HepG2 (cell line): Measurements from ENCODE around the gene ETV2. TPM values are rescaled to one million over a fixed set of nuclear protein-coding genes. Genes with fewer than 3 reads are reported as not detected.

Experiments used
- DNMT1 ChIP-seq: sonication (generic); formaldehyde crosslinking; IDR thresholded peaks from 2 replicates; pipeline ENCODE4 v1.5.1; 2020; ENCODE audit warnings: mild to moderate bottlenecking, missing genetic modification reagents
- FOXC1 ChIP-seq: sonication (generic); formaldehyde crosslinking; IDR thresholded peaks from 2 replicates; pipeline ENCODE4 v1.8.0; 2022; ENCODE audit warnings: mild to moderate bottlenecking, missing genetic modification reagents, borderline replicate concordance
- HNRNPLL ChIP-seq: fragments of 200-400 bp; formaldehyde crosslinking; IDR thresholded peaks from 2 replicates; pipeline ENCODE4 v1.6.1; 2017; ENCODE audit warnings: mild to moderate bottlenecking, low read depth, low read length; ENCODE audit not compliant: poor library complexity, severe bottlenecking
- IKZF1 ChIP-seq: fragments of 450-650 bp; IDR thresholded peaks from 2 replicates; pipeline ENCODE4 v1.7.1; 2016
- RBFOX2 ChIP-seq: fragments of 200-400 bp; formaldehyde crosslinking; IDR thresholded peaks from 2 replicates; pipeline ENCODE4 v1.6.1; 2017; ENCODE audit warnings: low read depth, mild to moderate bottlenecking, low read length
- U2AF1 ChIP-seq: fragments of 200-400 bp; formaldehyde crosslinking; optimal IDR thresholded peaks from 2 replicates; pipeline ENCODE3; 2017; ENCODE audit warnings: mild to moderate bottlenecking, low read depth, low read length
- ZNF570 ChIP-seq: sonication (generic); formaldehyde crosslinking; IDR thresholded peaks from 2 replicates; pipeline ENCODE4 v1.4.0; 2020; ENCODE audit warnings: mild to moderate bottlenecking, missing genetic modification reagents, borderline replicate concordance
- ZNF678 ChIP-seq: sonication (generic); formaldehyde crosslinking; IDR thresholded peaks from 2 replicates; pipeline ENCODE4 v1.4.0; 2020; ENCODE audit warnings: mild to moderate bottlenecking, missing genetic modification reagents
- polyA plus RNA-seq, 8 experiments: library from polyadenylated mRNA; depleted of rRNA in 3 of 8; stranded (reverse) in 7 of 8; unstranded in 1 of 8; fragments of >200 nt; fragmentation: Illumina TruSeq in 4 of 8; extraction: Trizol in 4 of 8; gene quantifications; 2 replicates each; pipeline versions ENCODE4 v1.2.1 to v1.2.3, GENCODE V29; 2011 to 2016; ENCODE audit warnings: low read depth in 4 of 8, missing spikeins in 1 of 8, mixed read lengths in 1 of 8; ENCODE audit not compliant: insufficient read depth in 1 of 8
- total RNA-seq, 5 experiments: library from RNA; depleted of rRNA; stranded (reverse); fragments of >200 nt; fragmentation: Illumina TruSeq; extraction: Trizol; gene quantifications; 2 replicates each; pipeline ENCODE4 v1.2.3, GENCODE V29; 2016; ENCODE audit warnings: low read depth in 1 of 5
- TF ChIP-seq, protein P1 (sequence below): sonication (generic); formaldehyde crosslinking; IDR thresholded peaks from 2 replicates; pipeline ENCODE4 v1.5.0; 2020; ENCODE audit warnings: mild to moderate bottlenecking, missing genetic modification reagents
- TF ChIP-seq, protein P2 (sequence below): IDR thresholded peaks from 2 replicates; pipeline ENCODE4 v1.6.1; 2016; ENCODE audit warnings: low read depth
- TF ChIP-seq, protein P3 (sequence below): IDR thresholded peaks from 2 replicates; pipeline ENCODE4 v1.6.1; 2018; ENCODE audit warnings: missing genetic modification reagents, mild to moderate bottlenecking, missing compliant biosample characterization
- TF ChIP-seq, protein P4 (sequence below): sonication (generic); formaldehyde crosslinking; IDR thresholded peaks from 2 replicates; pipeline ENCODE4 v1.8.0; 2022; ENCODE audit warnings: mild to moderate bottlenecking, missing genetic modification reagents
- TF ChIP-seq, protein P5 (sequence below): sonication (generic); formaldehyde crosslinking; IDR thresholded peaks from 2 replicates; pipeline ENCODE4 v1.8.1; 2023; ENCODE audit warnings: missing genetic modification reagents, inconsistent platforms, borderline replicate concordance
- TF ChIP-seq, protein P6 (sequence below): IDR thresholded peaks from 2 replicates; pipeline ENCODE4 v1.6.1; 2016
- TF ChIP-seq, protein P7 (sequence below): sonication (generic); formaldehyde crosslinking; IDR thresholded peaks from 2 replicates; pipeline ENCODE4 v1.4.0; 2020; ENCODE audit warnings: mild to moderate bottlenecking, missing genetic modification reagents, borderline replicate concordance

The ETV2 gene
- total and polyA plus RNA-seq, 2 of the 13 experiments (the other 11 are each of a cell fraction or from before 2014, with no cell fraction given) = 0.07 to 0.20 TPM

DNA sequence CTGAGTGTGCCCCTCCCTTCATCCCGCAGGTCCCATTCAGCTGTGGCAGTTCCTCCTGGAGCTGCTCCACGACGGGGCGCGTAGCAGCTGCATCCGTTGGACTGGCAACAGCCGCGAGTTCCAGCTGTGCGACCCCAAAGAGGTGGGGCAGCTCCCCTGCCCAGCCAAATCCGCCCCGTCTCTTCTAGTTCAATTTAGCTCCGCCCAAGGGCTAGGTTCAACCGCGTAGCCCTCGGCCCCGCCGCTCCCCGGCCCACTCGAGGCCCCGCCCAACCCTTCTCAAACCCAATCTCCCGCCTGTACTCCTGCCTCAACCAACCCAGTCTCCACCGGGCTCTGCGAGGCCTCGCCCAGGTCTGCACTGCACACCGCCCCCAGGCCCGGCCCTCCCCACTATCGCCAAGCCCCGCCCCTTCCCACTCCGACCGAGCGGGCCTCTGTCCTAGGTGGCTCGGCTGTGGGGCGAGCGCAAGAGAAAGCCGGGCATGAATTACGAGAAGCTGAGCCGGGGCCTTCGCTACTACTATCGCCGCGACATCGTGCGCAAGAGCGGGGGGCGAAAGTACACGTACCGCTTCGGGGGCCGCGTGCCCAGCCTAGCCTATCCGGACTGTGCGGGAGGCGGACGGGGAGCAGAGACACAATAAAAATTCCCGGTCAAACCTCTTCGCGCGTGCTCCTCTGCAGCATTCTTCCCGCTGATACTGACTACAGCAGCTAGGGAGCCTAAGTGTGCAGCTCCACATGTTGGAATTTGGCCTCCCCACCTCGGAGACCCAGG, 2.9 kb downstream of the ETV2 start (continued):
- TF ChIP-seq, protein P1, sequence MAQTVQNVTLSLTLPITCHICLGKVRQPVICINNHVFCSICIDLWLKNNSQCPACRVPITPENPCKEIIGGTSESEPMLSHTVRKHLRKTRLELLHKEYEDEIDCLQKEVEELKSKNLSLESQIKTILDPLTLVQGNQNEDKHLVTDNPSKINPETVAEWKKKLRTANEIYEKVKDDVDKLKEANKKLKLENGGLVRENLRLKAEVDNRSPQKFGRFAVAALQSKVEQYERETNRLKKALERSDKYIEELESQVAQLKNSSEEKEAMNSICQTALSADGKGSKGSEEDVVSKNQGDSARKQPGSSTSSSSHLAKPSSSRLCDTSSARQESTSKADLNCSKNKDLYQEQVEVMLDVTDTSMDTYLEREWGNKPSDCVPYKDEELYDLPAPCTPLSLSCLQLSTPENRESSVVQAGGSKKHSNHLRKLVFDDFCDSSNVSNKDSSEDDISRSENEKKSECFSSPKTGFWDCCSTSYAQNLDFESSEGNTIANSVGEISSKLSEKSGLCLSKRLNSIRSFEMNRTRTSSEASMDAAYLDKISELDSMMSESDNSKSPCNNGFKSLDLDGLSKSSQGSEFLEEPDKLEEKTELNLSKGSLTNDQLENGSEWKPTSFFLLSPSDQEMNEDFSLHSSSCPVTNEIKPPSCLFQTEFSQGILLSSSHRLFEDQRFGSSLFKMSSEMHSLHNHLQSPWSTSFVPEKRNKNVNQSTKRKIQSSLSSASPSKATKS = no peak
- TF ChIP-seq, protein P2, sequence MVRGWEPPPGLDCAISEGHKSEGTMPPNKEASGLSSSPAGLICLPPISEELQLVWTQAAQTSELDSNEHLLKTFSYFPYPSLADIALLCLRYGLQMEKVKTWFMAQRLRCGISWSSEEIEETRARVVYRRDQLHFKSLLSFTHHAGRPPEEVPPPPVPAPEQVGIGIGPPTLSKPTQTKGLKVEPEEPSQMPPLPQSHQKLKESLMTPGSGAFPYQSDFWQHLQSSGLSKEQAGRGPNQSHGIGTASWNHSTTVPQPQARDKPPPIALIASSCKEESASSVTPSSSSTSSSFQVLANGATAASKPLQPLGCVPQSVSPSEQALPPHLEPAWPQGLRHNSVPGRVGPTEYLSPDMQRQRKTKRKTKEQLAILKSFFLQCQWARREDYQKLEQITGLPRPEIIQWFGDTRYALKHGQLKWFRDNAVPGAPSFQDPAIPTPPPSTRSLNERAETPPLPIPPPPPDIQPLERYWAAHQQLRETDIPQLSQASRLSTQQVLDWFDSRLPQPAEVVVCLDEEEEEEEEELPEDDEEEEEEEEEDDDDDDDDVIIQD = 0 out of 2 replicates have a peak, but pooled peaks have one; percentile 14
- TF ChIP-seq U2AF1 (no peak), DNMT1 (CRISPR knock-in tag) (0 out of 2 replicates have a peak, but pooled peaks have one; percentile 21), IKZF1 (no peak), FOXC1 (CRISPR knock-in tag) (peak; percentile 61; the same call in 1 of the 2 replicates), HNRNPLL (peak; percentile 49), RBFOX2 (peak; percentile 48), ZNF678 (no peak), ZNF570 (CRISPR knock-in tag) (no peak)
- TF ChIP-seq, protein P3, sequence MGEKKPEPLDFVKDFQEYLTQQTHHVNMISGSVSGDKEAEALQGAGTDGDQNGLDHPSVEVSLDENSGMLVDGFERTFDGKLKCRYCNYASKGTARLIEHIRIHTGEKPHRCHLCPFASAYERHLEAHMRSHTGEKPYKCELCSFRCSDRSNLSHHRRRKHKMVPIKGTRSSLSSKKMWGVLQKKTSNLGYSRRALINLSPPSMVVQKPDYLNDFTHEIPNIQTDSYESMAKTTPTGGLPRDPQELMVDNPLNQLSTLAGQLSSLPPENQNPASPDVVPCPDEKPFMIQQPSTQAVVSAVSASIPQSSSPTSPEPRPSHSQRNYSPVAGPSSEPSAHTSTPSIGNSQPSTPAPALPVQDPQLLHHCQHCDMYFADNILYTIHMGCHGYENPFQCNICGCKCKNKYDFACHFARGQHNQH (CRISPR knock-in tag) = peak; percentile 25; the same call in 1 of the 2 replicates
- TF ChIP-seq, protein P4, sequence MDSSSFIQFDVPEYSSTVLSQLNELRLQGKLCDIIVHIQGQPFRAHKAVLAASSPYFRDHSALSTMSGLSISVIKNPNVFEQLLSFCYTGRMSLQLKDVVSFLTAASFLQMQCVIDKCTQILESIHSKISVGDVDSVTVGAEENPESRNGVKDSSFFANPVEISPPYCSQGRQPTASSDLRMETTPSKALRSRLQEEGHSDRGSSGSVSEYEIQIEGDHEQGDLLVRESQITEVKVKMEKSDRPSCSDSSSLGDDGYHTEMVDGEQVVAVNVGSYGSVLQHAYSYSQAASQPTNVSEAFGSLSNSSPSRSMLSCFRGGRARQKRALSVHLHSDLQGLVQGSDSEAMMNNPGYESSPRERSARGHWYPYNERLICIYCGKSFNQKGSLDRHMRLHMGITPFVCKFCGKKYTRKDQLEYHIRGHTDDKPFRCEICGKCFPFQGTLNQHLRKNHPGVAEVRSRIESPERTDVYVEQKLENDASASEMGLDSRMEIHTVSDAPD (CRISPR knock-in tag) = no peak
- TF ChIP-seq, protein P5, sequence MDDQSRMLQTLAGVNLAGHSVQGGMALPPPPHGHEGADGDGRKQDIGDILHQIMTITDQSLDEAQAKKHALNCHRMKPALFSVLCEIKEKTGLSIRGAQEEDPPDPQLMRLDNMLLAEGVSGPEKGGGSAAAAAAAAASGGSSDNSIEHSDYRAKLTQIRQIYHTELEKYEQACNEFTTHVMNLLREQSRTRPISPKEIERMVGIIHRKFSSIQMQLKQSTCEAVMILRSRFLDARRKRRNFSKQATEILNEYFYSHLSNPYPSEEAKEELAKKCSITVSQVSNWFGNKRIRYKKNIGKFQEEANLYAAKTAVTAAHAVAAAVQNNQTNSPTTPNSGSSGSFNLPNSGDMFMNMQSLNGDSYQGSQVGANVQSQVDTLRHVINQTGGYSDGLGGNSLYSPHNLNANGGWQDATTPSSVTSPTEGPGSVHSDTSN = no peak
- TF ChIP-seq, protein P6, sequence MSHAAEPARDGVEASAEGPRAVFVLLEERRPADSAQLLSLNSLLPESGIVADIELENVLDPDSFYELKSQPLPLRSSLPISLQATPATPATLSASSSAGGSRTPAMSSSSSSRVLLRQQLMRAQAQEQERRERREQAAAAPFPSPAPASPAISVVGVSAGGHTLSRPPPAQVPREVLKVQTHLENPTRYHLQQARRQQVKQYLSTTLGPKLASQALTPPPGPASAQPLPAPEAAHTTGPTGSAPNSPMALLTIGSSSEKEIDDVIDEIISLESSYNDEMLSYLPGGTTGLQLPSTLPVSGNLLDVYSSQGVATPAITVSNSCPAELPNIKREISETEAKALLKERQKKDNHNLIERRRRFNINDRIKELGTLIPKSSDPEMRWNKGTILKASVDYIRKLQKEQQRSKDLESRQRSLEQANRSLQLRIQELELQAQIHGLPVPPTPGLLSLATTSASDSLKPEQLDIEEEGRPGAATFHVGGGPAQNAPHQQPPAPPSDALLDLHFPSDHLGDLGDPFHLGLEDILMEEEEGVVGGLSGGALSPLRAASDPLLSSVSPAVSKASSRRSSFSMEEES = peak; percentile 17; the same call in 1 of the 2 replicates
- TF ChIP-seq, protein P7, sequence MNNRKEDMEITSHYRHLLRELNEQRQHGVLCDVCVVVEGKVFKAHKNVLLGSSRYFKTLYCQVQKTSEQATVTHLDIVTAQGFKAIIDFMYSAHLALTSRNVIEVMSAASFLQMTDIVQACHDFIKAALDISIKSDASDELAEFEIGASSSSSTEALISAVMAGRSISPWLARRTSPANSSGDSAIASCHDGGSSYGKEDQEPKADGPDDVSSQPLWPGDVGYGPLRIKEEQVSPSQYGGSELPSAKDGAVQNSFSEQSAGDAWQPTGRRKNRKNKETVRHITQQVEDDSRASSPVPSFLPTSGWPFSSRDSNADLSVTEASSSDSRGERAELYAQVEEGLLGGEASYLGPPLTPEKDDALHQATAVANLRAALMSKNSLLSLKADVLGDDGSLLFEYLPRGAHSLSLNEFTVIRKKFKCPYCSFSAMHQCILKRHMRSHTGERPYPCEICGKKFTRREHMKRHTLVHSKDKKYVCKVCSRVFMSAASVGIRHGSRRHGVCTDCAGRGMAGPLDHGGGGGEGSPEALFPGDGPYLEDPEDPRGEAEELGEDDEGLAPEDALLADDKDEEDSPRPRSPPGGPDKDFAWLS = 0 out of 2 replicates have a peak, but pooled peaks have one; percentile 6
